Measurements from ENCODE around the gene RASSF3.

Gene RASSF3

GRCh38 chr12:64695550-64695949 is 85.3 kb downstream of the RASSF3 start:
- no peaks in the 10 kb centered on the region for H3K27me3 ChIP-seq (ENCODE audit: control insufficient read depth, insufficient read depth, low read length)
- peaks cover 29% of the 10 kb centered on the region for H3K36me3 ChIP-seq (ENCODE audit: control insufficient read depth, insufficient read depth, low read length)
- peaks cover 42% of the 10 kb centered on the region for H3K4me1 ChIP-seq (ENCODE audit: control insufficient read depth, insufficient read depth, low read length)
- H3K4me3 ChIP-seq (ENCODE audit: low read depth, low read length): no peak overlapping the region
- no peaks in the 10 kb centered on the region for H3K9me3 ChIP-seq (ENCODE audit: control insufficient read depth, insufficient read depth, low read length)
- no peak overlapping the region for H3K27ac ChIP-seq (ENCODE audit: low read depth, low read length)
- H3K9ac ChIP-seq (ENCODE audit: low read depth, low read length): no peak overlapping the region

GRCh38 chr12:64696080-64696741 is 85.9 kb downstream of the RASSF3 start:
- H3K27ac ChIP-seq (ENCODE audit: low read depth, low read length): peak overlapping the region; percentile 34
- H3K4me3 ChIP-seq (ENCODE audit: low read depth, low read length): no peak overlapping the region
- peaks cover 29% of the 10 kb centered on the region for H3K36me3 ChIP-seq (ENCODE audit: control insufficient read depth, insufficient read depth, low read length)
- H3K9me3 ChIP-seq (ENCODE audit: control insufficient read depth, insufficient read depth, low read length): no peaks in the 10 kb centered on the region
- H3K9ac ChIP-seq (ENCODE audit: low read depth, low read length): no peak overlapping the region
- H3K4me1 ChIP-seq (ENCODE audit: control insufficient read depth, insufficient read depth, low read length): peaks cover 40% of the 10 kb centered on the region
- no peaks in the 10 kb centered on the region for H3K27me3 ChIP-seq (ENCODE audit: control insufficient read depth, insufficient read depth, low read length)

GRCh38 chr12:64699504-64700115 is 89.3 kb downstream of the RASSF3 start:
- Histone ChIP-seq H3K9ac (ENCODE audit: low read depth, low read length) (no peak overlapping the region), H3K9me3 (ENCODE audit: control insufficient read depth, insufficient read depth, low read length) (no peaks in the 10 kb centered on the region), H3K4me1 (ENCODE audit: control insufficient read depth, insufficient read depth, low read length) (peaks cover 16% of the 10 kb centered on the region; the same call in 1 of the 2 replicates), H3K27ac (ENCODE audit: low read depth, low read length) (no peak overlapping the region), H3K4me3 (ENCODE audit: low read depth, low read length) (no peak overlapping the region), H3K36me3 (ENCODE audit: control insufficient read depth, insufficient read depth, low read length) (peaks cover 24% of the 10 kb centered on the region), H3K27me3 (ENCODE audit: control insufficient read depth, insufficient read depth, low read length) (no peaks in the 10 kb centered on the region)

GRCh38 chr12:64700532-64700931 is 90.2 kb downstream of the RASSF3 start:
- no peak overlapping the region for H3K27ac ChIP-seq (ENCODE audit: low read depth, low read length)
- H3K36me3 ChIP-seq (ENCODE audit: control insufficient read depth, insufficient read depth, low read length): peaks cover 18% of the 10 kb centered on the region
- no peak overlapping the region for H3K4me3 ChIP-seq (ENCODE audit: low read depth, low read length)
- no peaks in the 10 kb centered on the region for H3K27me3 ChIP-seq (ENCODE audit: control insufficient read depth, insufficient read depth, low read length)
- peaks cover 6% of the 10 kb centered on the region; the same call in 1 of the 2 replicates for H3K4me1 ChIP-seq (ENCODE audit: control insufficient read depth, insufficient read depth, low read length)
- no peaks in the 10 kb centered on the region for H3K9me3 ChIP-seq (ENCODE audit: control insufficient read depth, insufficient read depth, low read length)
- H3K9ac ChIP-seq (ENCODE audit: low read depth, low read length): no peak overlapping the region

GRCh38 chr12:64701283-64701682 is 91.0 kb downstream of the RASSF3 start:
- Histone ChIP-seq H3K9ac (ENCODE audit: low read depth, low read length) (no peak overlapping the region), H3K27ac (ENCODE audit: low read depth, low read length) (no peak overlapping the region), H3K27me3 (ENCODE audit: control insufficient read depth, insufficient read depth, low read length) (no peaks in the 10 kb centered on the region), H3K36me3 (ENCODE audit: control insufficient read depth, insufficient read depth, low read length) (peaks cover 15% of the 10 kb centered on the region), H3K9me3 (ENCODE audit: control insufficient read depth, insufficient read depth, low read length) (no peaks in the 10 kb centered on the region), H3K4me3 (ENCODE audit: low read depth, low read length) (no peak overlapping the region), H3K4me1 (ENCODE audit: control insufficient read depth, insufficient read depth, low read length) (peaks cover under 1% of the 10 kb centered on the region; the same call in 1 of the 2 replicates)

GRCh38 chr12:64706306-64706705 is 96.0 kb downstream of the RASSF3 start:
- Histone ChIP-seq H3K4me1 (ENCODE audit: control insufficient read depth, insufficient read depth, low read length) (no peaks in the 10 kb centered on the region), H3K4me3 (ENCODE audit: low read depth, low read length) (no peak overlapping the region), H3K9me3 (ENCODE audit: control insufficient read depth, insufficient read depth, low read length) (no peaks in the 10 kb centered on the region), H3K27me3 (ENCODE audit: control insufficient read depth, insufficient read depth, low read length) (no peaks in the 10 kb centered on the region), H3K9ac (ENCODE audit: low read depth, low read length) (no peak overlapping the region), H3K27ac (ENCODE audit: low read depth, low read length) (no peak overlapping the region), H3K36me3 (ENCODE audit: control insufficient read depth, insufficient read depth, low read length) (no peaks in the 10 kb centered on the region)

GRCh38 chr12:64706857-64707256 is 96.6 kb downstream of the RASSF3 start:
- H3K27ac ChIP-seq (ENCODE audit: low read depth, low read length): no peak overlapping the region
- H3K4me1 ChIP-seq (ENCODE audit: control insufficient read depth, insufficient read depth, low read length): no peaks in the 10 kb centered on the region
- no peaks in the 10 kb centered on the region for H3K9me3 ChIP-seq (ENCODE audit: control insufficient read depth, insufficient read depth, low read length)
- H3K9ac ChIP-seq (ENCODE audit: low read depth, low read length): no peak overlapping the region
- H3K27me3 ChIP-seq (ENCODE audit: control insufficient read depth, insufficient read depth, low read length): no peaks in the 10 kb centered on the region
- no peaks in the 10 kb centered on the region for H3K36me3 ChIP-seq (ENCODE audit: control insufficient read depth, insufficient read depth, low read length)
- no peak overlapping the region for H3K4me3 ChIP-seq (ENCODE audit: low read depth, low read length)

- H3K9me3 ChIP-seq (ENCODE audit: control insufficient read depth, insufficient read depth, low read length): no peaks in the 10 kb centered on the region
- no peak overlapping the region for H3K9ac ChIP-seq (ENCODE audit: low read depth, low read length)
- no peaks in the 10 kb centered on the region for H3K27me3 ChIP-seq (ENCODE audit: control insufficient read depth, insufficient read depth, low read length)
- H3K27ac ChIP-seq (ENCODE audit: low read depth, low read length): no peak overlapping the region
- H3K4me3 ChIP-seq (ENCODE audit: low read depth, low read length): no peak overlapping the region
- no peaks in the 10 kb centered on the region for H3K4me1 ChIP-seq (ENCODE audit: control insufficient read depth, insufficient read depth, low read length)
- H3K36me3 ChIP-seq (ENCODE audit: control insufficient read depth, insufficient read depth, low read length): no peaks in the 10 kb centered on the region
These were observed 97.1 kb downstream of the RASSF3 start for GRCh38 chr12:64707362-64707761.

GRCh38 chr12:64707926-64708325 is 97.6 kb downstream of the RASSF3 start:
- no peak overlapping the region for H3K4me3 ChIP-seq (ENCODE audit: low read depth, low read length)
- no peak overlapping the region for H3K27ac ChIP-seq (ENCODE audit: low read depth, low read length)
- H3K9ac ChIP-seq (ENCODE audit: low read depth, low read length): no peak overlapping the region
- no peaks in the 10 kb centered on the region for H3K4me1 ChIP-seq (ENCODE audit: control insufficient read depth, insufficient read depth, low read length)
- H3K27me3 ChIP-seq (ENCODE audit: control insufficient read depth, insufficient read depth, low read length): no peaks in the 10 kb centered on the region
- H3K9me3 ChIP-seq (ENCODE audit: control insufficient read depth, insufficient read depth, low read length): no peaks in the 10 kb centered on the region
- no peaks in the 10 kb centered on the region for H3K36me3 ChIP-seq (ENCODE audit: control insufficient read depth, insufficient read depth, low read length)

- no peaks in the 10 kb centered on the region for H3K4me1 ChIP-seq (ENCODE audit: control insufficient read depth, insufficient read depth, low read length)
- no peak overlapping the region for H3K27ac ChIP-seq (ENCODE audit: low read depth, low read length)
- no peaks in the 10 kb centered on the region for H3K9me3 ChIP-seq (ENCODE audit: control insufficient read depth, insufficient read depth, low read length)
- no peaks in the 10 kb centered on the region for H3K27me3 ChIP-seq (ENCODE audit: control insufficient read depth, insufficient read depth, low read length)
- H3K36me3 ChIP-seq (ENCODE audit: control insufficient read depth, insufficient read depth, low read length): peaks cover 5% of the 10 kb centered on the region
- no peak overlapping the region for H3K9ac ChIP-seq (ENCODE audit: low read depth, low read length)
- H3K4me3 ChIP-seq (ENCODE audit: low read depth, low read length): no peak overlapping the region
These were observed 99.1 kb downstream of the RASSF3 start for GRCh38 chr12:64709429-64709828.

- H3K4me1 ChIP-seq (ENCODE audit: control insufficient read depth, insufficient read depth, low read length): no peaks in the 10 kb centered on the region
- peaks cover 35% of the 10 kb centered on the region for H3K36me3 ChIP-seq (ENCODE audit: control insufficient read depth, insufficient read depth, low read length)
- H3K27me3 ChIP-seq (ENCODE audit: control insufficient read depth, insufficient read depth, low read length): no peaks in the 10 kb centered on the region
- no peak overlapping the region for H3K9ac ChIP-seq (ENCODE audit: low read depth, low read length)
- no peak overlapping the region for H3K27ac ChIP-seq (ENCODE audit: low read depth, low read length)
- no peak overlapping the region for H3K4me3 ChIP-seq (ENCODE audit: low read depth, low read length)
- no peaks in the 10 kb centered on the region for H3K9me3 ChIP-seq (ENCODE audit: control insufficient read depth, insufficient read depth, low read length)
These were observed 103.1 kb downstream of the RASSF3 start for GRCh38 chr12:64713376-64713775.
